ENCODE data around the gene ZNF133.
"Not testable (repeated sequence)": the region's sequence is repeated elsewhere in the genome, so short reads cannot be mapped to it uniquely, and the experiment has no call there.

The ZNF133 gene

GRCh38 chr20:18287915-18288748 lies at the start of gene ZNF133:
Gene ZNF133 (plus strand): TSS chr20:18288527. CDS start chr20:18305687, 17,160 bp downstream.
- peak; percentile 92 for DNase-seq (ENCODE audit: low spot score)

- DNase-seq (ENCODE audit: low spot score): no peak
Observed at GRCh38 chr20:18240997-18241396, 47.3 kb upstream of the ZNF133 start.

- DNase-seq (ENCODE audit: low spot score): no peak
Observed at GRCh38 chr20:18243802-18244201, 44.5 kb upstream of the ZNF133 start.

GRCh38 chr20:18248545-18248944 lies 39.8 kb upstream of the ZNF133 start:
- DNase-seq (ENCODE audit: low spot score): not testable (repeated sequence)

DNA sequence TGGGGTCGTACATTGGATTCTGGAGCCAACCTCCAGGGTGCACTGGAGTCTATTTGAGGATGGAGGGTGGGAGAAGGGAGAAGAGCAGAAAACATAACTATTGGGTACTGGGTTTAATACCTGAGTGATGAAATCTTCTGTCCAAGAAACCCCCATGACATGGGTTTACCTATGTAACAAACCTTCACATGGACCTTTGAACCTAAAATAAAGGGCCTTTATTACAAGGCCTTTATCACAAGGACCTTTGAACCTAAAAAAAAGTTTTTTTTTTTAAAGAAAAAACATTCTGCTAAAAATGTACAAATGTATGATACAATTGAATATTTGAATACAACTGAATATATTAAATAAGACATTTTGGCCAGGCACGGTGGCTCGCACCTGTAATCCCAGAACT lies 38.1 kb upstream of the ZNF133 start:
- no peak for DNase-seq (ENCODE audit: low spot score)

GRCh38 chr20:18252597-18253451 lies 35.5 kb upstream of the ZNF133 start:
- no peak for DNase-seq (ENCODE audit: low spot score)

- DNase-seq (ENCODE audit: low spot score): no peak
Observed at GRCh38 chr20:18254615-18255014, 33.7 kb upstream of the ZNF133 start.

GRCh38 chr20:18255526-18255925 lies 32.8 kb upstream of the ZNF133 start:
- DNase-seq (ENCODE audit: low spot score): no peak

- DNase-seq (ENCODE audit: low spot score): no peak
Observed at GRCh38 chr20:18256440-18257090, 31.8 kb upstream of the ZNF133 start.

- DNase-seq (ENCODE audit: low spot score): no peak
Observed at GRCh38 chr20:18258126-18258860, 30.0 kb upstream of the ZNF133 start.

DNA sequence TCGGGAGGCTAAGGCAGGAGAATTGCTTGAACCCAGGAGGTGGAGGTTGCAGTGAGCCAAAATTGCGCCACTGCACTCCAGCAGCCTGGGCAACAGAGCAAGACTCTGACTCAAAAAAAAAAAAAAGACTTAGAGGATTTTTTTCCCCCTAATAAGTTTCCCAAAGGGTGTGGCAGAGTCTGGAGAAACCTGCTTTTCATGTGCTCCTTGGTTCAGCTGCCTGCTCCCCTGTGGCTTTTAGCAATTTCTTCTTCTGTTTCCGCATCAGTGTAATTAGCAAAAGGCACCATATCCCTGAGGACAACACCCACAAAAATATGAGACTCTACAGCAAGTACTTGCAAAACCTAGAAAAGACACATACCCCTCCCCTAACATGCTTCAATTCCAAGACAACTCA lies 28.6 kb upstream of the ZNF133 start:
- DNase-seq (ENCODE audit: low spot score): no peak

GRCh38 chr20:18263723-18264122 lies 24.6 kb upstream of the ZNF133 start:
- no peak for DNase-seq (ENCODE audit: low spot score)

DNA sequence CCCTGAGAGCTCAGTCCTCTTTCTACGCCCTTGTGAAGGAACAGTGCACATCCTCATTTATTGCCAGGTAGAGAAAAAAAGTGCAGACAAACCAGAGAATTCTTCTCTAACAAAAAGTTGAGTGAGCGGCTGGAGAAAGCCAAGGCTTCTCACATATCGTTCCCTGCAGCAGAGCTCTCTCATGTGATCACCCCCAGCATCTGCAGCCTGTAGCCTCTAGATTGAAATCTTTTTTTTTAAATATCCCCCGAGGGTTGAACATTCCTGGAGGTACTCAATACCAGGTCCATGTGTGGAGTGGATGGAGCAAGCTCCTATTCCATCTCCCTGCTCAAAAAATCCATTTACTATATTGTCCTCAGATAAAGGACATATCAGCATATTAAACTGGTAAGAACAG lies 22.9 kb upstream of the ZNF133 start:
- no peak for DNase-seq (ENCODE audit: low spot score)

- no peak for DNase-seq (ENCODE audit: low spot score)
Observed at GRCh38 chr20:18266282-18266681, 22.0 kb upstream of the ZNF133 start.

GRCh38 chr20:18267815-18268214 lies 20.5 kb upstream of the ZNF133 start:
- no peak for DNase-seq (ENCODE audit: low spot score)

- no peak for DNase-seq (ENCODE audit: low spot score)
Observed at GRCh38 chr20:18271160-18271559, 17.2 kb upstream of the ZNF133 start.

- no peak for DNase-seq (ENCODE audit: low spot score)
Observed at GRCh38 chr20:18272451-18272850, 15.9 kb upstream of the ZNF133 start.

DNA sequence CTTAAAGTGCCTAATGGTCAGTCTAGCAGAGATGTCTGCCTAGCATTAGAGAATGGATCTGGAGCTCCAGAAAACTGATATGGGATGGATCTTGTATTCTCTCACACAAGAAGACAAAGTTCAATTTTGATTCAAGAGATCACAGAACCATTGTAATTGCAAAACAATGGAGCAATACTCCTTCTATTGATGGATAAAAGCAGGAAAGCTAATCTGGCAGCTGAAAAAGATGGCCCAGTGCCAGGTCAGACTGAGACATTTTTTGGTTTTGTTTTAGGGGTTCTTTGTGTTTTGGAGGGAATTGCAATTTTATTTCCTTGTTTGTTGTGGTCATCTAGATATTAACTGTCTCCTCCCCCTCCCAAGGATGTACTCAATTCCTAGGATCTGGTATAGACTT lies 14.6 kb upstream of the ZNF133 start:
- DNase-seq (ENCODE audit: low spot score): no peak

DNA sequence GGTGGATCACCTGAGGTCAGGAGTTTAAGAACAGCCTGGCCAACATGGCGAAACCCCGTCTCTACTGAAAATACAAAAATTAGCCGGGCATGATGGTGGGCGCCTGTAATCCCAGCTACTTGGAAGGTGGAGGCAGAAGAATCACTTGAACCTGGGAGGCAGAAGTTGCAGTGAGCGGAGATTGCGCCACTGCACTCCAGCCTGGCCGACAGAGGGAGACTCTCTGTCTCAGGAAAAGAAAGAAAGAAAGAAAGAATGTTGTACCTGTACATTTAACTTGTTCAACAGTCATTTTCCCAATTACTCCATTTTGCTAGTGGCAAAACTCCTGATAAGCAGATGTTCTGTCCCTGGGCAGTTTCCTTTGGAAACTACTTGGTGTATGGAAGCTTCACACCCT lies 12.4 kb upstream of the ZNF133 start:
- DNase-seq (ENCODE audit: low spot score): not testable (repeated sequence)

DNA sequence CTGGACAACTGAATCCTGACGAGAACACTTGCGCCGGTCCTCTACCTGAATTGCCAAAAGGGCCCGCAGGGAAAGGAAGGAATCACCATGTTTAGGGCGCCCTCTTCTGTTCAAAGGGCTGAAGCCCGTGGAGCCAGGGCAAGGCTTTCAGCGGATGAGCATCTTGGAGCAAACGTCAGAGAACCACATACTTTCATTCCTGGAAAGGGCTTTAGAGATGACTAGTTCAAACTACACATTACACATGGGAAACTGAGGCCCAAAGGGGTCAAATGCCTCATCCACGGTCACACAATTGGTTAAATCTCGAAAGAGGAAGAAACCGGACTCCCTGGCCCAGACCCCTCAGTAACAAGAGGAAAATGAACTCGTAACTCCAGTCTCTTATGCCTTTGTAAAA lies 11.5 kb upstream of the ZNF133 start:
- peak; percentile 66 for DNase-seq (ENCODE audit: low spot score)

- no peak for DNase-seq (ENCODE audit: low spot score)
Observed at GRCh38 chr20:18279242-18279641, 9.1 kb upstream of the ZNF133 start.
